H1 (cell line): Measurements from ENCODE around the gene CACNA2D1. TPM values are rescaled to one million over a fixed set of nuclear protein-coding genes. Genes with fewer than 3 reads are reported as not detected.

Experiments
- CTCF ChIA-PET: fragments of 300-600 bp; sonication (Branson Sonifier 250); formaldehyde crosslinking; loops from one replicate; lab custom pipeline; 2021; ENCODE audit not compliant: partially characterized antibody; lab: Charles Lee
- POLR2A ChIA-PET: fragments of 300-600 bp; sonication (Branson Sonifier 250); formaldehyde crosslinking; loops from one replicate; lab custom pipeline; 2021; ENCODE audit warnings: inconsistent platforms; ENCODE audit not compliant: partially characterized antibody; lab: Charles Lee
- DNase-seq, 2 experiments: peaks; one replicate each; pipeline versions ENCODE4 v3.0.0 to v3.0.0-alpha.2; 2010 to 2022; ENCODE audit warnings: low spot score in 2 of 2, low read depth in 1 of 2, mixed read lengths in 1 of 2
- FAIRE-seq: peaks from 2 replicates; lab custom pipeline; 2011; peaks lifted over from hg19 to GRCh38; lab: Jason Lieb, UNC
- H2AFZ ChIP-seq: 2 replicates; pipeline ENCODE4 v1.8.1; 2012; ENCODE audit warnings: low read length, inconsistent platforms
- H2AK5ac ChIP-seq: 2 replicates; pipeline ENCODE4 v1.6.1; 2013; ENCODE audit warnings: low read depth, low read length
- H2BK120ac ChIP-seq: replicated peaks from 2 replicates; pipeline ENCODE3; 2013; ENCODE audit warnings: low read depth, low read length, inconsistent platforms
- H2BK12ac ChIP-seq: 2 replicates; pipeline ENCODE4 v1.6.1; 2013; ENCODE audit warnings: low read depth, low read length
- H2BK15ac ChIP-seq: 2 replicates; pipeline ENCODE4 v1.6.1; 2013; ENCODE audit warnings: low read length
- H2BK20ac ChIP-seq: 2 replicates; pipeline ENCODE4 v1.6.1; 2013; ENCODE audit warnings: low read length
- H2BK5ac ChIP-seq: 2 replicates; pipeline ENCODE4 v1.6.1; 2013; ENCODE audit warnings: low read depth, low read length
- H3K14ac ChIP-seq: 2 replicates; pipeline ENCODE4 v1.6.1; 2013; ENCODE audit warnings: inconsistent platforms; ENCODE audit not compliant: insufficient read length
- H3K18ac ChIP-seq: 2 replicates; pipeline ENCODE4 v1.6.1; 2013; ENCODE audit warnings: low read length; ENCODE audit errors: extremely low read depth
- H3K23ac ChIP-seq: 2 replicates; pipeline ENCODE4 v1.6.1; 2013; ENCODE audit warnings: inconsistent platforms; ENCODE audit not compliant: insufficient read length
- H3K23me2 ChIP-seq: 2 replicates; pipeline ENCODE4 v1.6.1; 2013; ENCODE audit warnings: low read depth, low read length
- H3K27ac ChIP-seq: 2 replicates; pipeline ENCODE4 v1.6.1; 2011; ENCODE audit warnings: low read depth, low read length, inconsistent platforms
- H3K27me3 ChIP-seq, 4 experiments: replicated peaks in 1 of 4; 1 replicate in 1 of 4; 2 replicates in 3 of 4; pipeline versions ENCODE4 v1.6.1 to v1.8.1; 2011 to 2013; ENCODE audit warnings: low read length in 3 of 4, mild to moderate bottlenecking in 3 of 4, inconsistent platforms in 2 of 4, mixed read lengths in 2 of 4, moderate library complexity in 1 of 4; ENCODE audit not compliant: control insufficient read depth in 3 of 4, insufficient read depth in 3 of 4; ENCODE audit errors: extremely low read depth in 1 of 4
- H3K36me3 ChIP-seq, 4 experiments: 2 replicates each; pipeline versions ENCODE4 v1.6.1 to v1.8.1; 2011 to 2013; ENCODE audit warnings: mild to moderate bottlenecking in 4 of 4, low read length in 3 of 4, moderate library complexity in 2 of 4, control low read depth in 1 of 4, inconsistent platforms in 1 of 4; ENCODE audit not compliant: insufficient read depth in 4 of 4, control insufficient read depth in 2 of 4
- H3K4ac ChIP-seq: replicated peaks from 2 replicates; pipeline ENCODE3; 2013; ENCODE audit warnings: low read length, low read depth, mixed read lengths, inconsistent platforms; ENCODE audit not compliant: insufficient read length
- H3K4me1 ChIP-seq, 4 experiments: replicated peaks in 1 of 4; 1 replicate in 1 of 4; 2 replicates in 3 of 4; pipeline versions ENCODE4 v1.6.1 to v1.8.1; 2011 to 2013; ENCODE audit warnings: low read length in 3 of 4, inconsistent platforms in 2 of 4, mixed read lengths in 1 of 4; ENCODE audit not compliant: insufficient read depth in 4 of 4, control insufficient read depth in 3 of 4
- H3K4me2 ChIP-seq, 2 experiments: 2 replicates each; pipeline versions ENCODE4 v1.6.1 to v1.8.1; 2011 to 2013; ENCODE audit warnings: low read depth in 2 of 2, low read length in 2 of 2, control low read depth in 1 of 2, inconsistent platforms in 1 of 2, mild to moderate bottlenecking in 1 of 2; ENCODE audit not compliant: insufficient read depth in 1 of 2
- H3K4me3 ChIP-seq, 4 experiments: fragments of 200-600, 300-600 bp in 1 of 4; sonication (generic), shearing (Covaris generic), sonication (Bioruptor Twin) in 1 of 4; 2 replicates each; pipeline versions ENCODE4 v1.5.1 to v1.8.1; 2011 to 2016; ENCODE audit warnings: low read length in 4 of 4, low read depth in 3 of 4, control low read depth in 2 of 4, inconsistent platforms in 2 of 4, mild to moderate bottlenecking in 2 of 4, mixed read lengths in 1 of 4, moderate library complexity in 1 of 4; ENCODE audit not compliant: insufficient read depth in 2 of 4; ENCODE audit errors: extremely low read depth in 1 of 4
- H3K56ac ChIP-seq: replicated peaks from 2 replicates; pipeline ENCODE3; 2013; ENCODE audit warnings: low read depth, mild to moderate bottlenecking, mixed read lengths, low read length, inconsistent platforms; ENCODE audit not compliant: insufficient read length
- H3K79me1 ChIP-seq: 2 replicates; pipeline ENCODE4 v1.6.1; 2013; ENCODE audit warnings: low read depth, low read length, control low read depth
- H3K79me2 ChIP-seq, 2 experiments: 2 replicates each; pipeline versions ENCODE4 v1.6.1 to v1.8.1; 2012 to 2013; ENCODE audit warnings: low read length in 2 of 2, mild to moderate bottlenecking in 2 of 2, inconsistent platforms in 1 of 2; ENCODE audit not compliant: insufficient read depth in 2 of 2, control insufficient read depth in 1 of 2
- H3K9ac ChIP-seq, 4 experiments: replicated peaks in 1 of 4; 1 replicate in 1 of 4; 2 replicates in 3 of 4; pipeline versions ENCODE4 v1.6.1 to v1.8.1; 2011 to 2013; ENCODE audit warnings: low read depth in 3 of 4, low read length in 3 of 4, control low read depth in 2 of 4, mild to moderate bottlenecking in 2 of 4, moderate library complexity in 2 of 4, inconsistent platforms in 1 of 4; ENCODE audit errors: extremely low read depth in 1 of 4
- H3K9me3 ChIP-seq, 2 experiments: 2 replicates each; pipeline versions ENCODE4 v1.6.1 to v1.8.1; 2012 to 2013; ENCODE audit warnings: mild to moderate bottlenecking in 2 of 2, moderate library complexity in 2 of 2, control low read depth in 1 of 2, inconsistent platforms in 1 of 2, low read depth in 1 of 2, low read length in 1 of 2, mixed read lengths in 1 of 2; ENCODE audit not compliant: insufficient read depth in 2 of 2
- H4K20me1 ChIP-seq, 2 experiments: replicated peaks in 1 of 2; 2 replicates each; pipeline versions ENCODE3 to v1.8.1; 2011 to 2013; ENCODE audit warnings: inconsistent platforms in 2 of 2, low read length in 2 of 2, mild to moderate bottlenecking in 1 of 2; ENCODE audit not compliant: insufficient read depth in 2 of 2, control insufficient read depth in 1 of 2
- H4K5ac ChIP-seq: 2 replicates; pipeline ENCODE4 v1.6.1; 2013; ENCODE audit warnings: low read length, low read depth, mixed read lengths, inconsistent platforms; ENCODE audit not compliant: insufficient read length
- H4K8ac ChIP-seq: 2 replicates; pipeline ENCODE4 v1.8.0; 2013; ENCODE audit warnings: mild to moderate bottlenecking, moderate library complexity, low read length, inconsistent platforms; ENCODE audit not compliant: insufficient read depth; ENCODE audit errors: extremely low read depth
- H4K91ac ChIP-seq: replicated peaks from 2 replicates; pipeline ENCODE3; 2013; ENCODE audit warnings: low read length, mixed read lengths, inconsistent platforms; ENCODE audit not compliant: insufficient read length
- CHD2 ChIP-seq: IDR thresholded peaks from 2 replicates; pipeline ENCODE4 v1.6.1; 2012; ENCODE audit warnings: low read length, improper control_type of control experiment
- CTCF ChIP-seq, 3 experiments: IDR thresholded peaks; 1 replicate in 2 of 3; 2 replicates in 1 of 3; pipeline versions ENCODE4 v1.5.1 to v1.6.1; 2011; ENCODE audit warnings: low read length in 3 of 3, mild to moderate bottlenecking in 3 of 3, inconsistent platforms in 2 of 3, low read depth in 1 of 3, moderate library complexity in 1 of 3; ENCODE audit not compliant: insufficient read depth in 1 of 3; ENCODE audit errors: control extremely low read depth in 1 of 3
- E2F6 ChIP-seq: IDR thresholded peaks from 2 replicates; pipeline ENCODE4 v1.6.1; 2012; ENCODE audit warnings: inconsistent platforms
- JUND ChIP-seq: IDR thresholded peaks from 2 replicates; pipeline ENCODE4 v1.6.1; 2011; ENCODE audit warnings: mild to moderate bottlenecking, improper control_type of control experiment, low read length
- MAX ChIP-seq: IDR thresholded peaks from 2 replicates; pipeline ENCODE4 v1.6.1; 2012; ENCODE audit warnings: inconsistent platforms
- NANOG ChIP-seq: IDR thresholded peaks from 2 replicates; pipeline ENCODE4 v1.6.1; 2011; ENCODE audit warnings: low read length, low read depth, mild to moderate bottlenecking, inconsistent platforms; ENCODE audit not compliant: insufficient read depth, poor library complexity, severe bottlenecking
- POLR2AphosphoS5 ChIP-seq: IDR thresholded peaks from 2 replicates; pipeline ENCODE4 v1.6.1; 2011; ENCODE audit warnings: low read depth, low read length
- TAF7 ChIP-seq: optimal IDR thresholded peaks from 2 replicates; pipeline ENCODE3; 2011; ENCODE audit warnings: low read depth, mild to moderate bottlenecking, inconsistent platforms, low read length, moderate library complexity, borderline replicate concordance
- TBP ChIP-seq: IDR thresholded peaks from 2 replicates; pipeline ENCODE4 v1.6.1; 2011; ENCODE audit warnings: low read depth, low read length, improper control_type of control experiment
- TCF12 ChIP-seq: IDR thresholded peaks from 2 replicates; pipeline ENCODE4 v1.6.1; 2011; ENCODE audit warnings: low read depth, mild to moderate bottlenecking, low read length
- WGBS, 2 experiments: shearing (Covaris generic) in 1 of 2; methylation state at CpG; one replicate each; pipeline versions ENCODE4 v1.1.6 to v1.1.7; 2013 to 2015; ENCODE audit warnings: low lambda C conversion rate in 2 of 2, mixed read lengths in 2 of 2, inconsistent platforms in 1 of 2, low coverage in 1 of 2, missing lambda C conversion rate in 1 of 2; ENCODE audit not compliant: insufficient replicate concordance in 2 of 2, insufficient coverage in 1 of 2, insufficient read length in 1 of 2; ENCODE audit errors: extremely low coverage in 1 of 2, missing lambda C conversion rate in 1 of 2; 5-methylcytosine and 5-hydroxymethylcytosine counted together
- polyA plus RNA-seq, 7 experiments: library from polyadenylated mRNA; depleted of rRNA in 3 of 7; stranded (reverse) in 5 of 7; unstranded in 2 of 7; fragments of >200 nt in 5 of 7; fragments of 200-250 nt in 2 of 7; gene quantifications; 1 replicate in 5 of 7; 2 replicates in 1 of 7; 4 replicates in 1 of 7; pipeline versions ENCODE4 v1.2.1 to v1.2.3, GENCODE V29; 2011 to 2013; ENCODE audit warnings: missing spikeins in 2 of 7, mixed read lengths in 2 of 7
- total RNA-seq: library from RNA; stranded (reverse); fragmentation: NEBNext Ultra II Directional; extraction: Animal tissue kit (Norgen Biotek cat#: 25700); gene quantifications from 2 replicates; pipeline ENCODE4 v1.2.1, GENCODE V29; 2021

Gene CACNA2D1
- total and polyA plus RNA-seq, 2 of the 8 experiments (the other 6 are each of a cell fraction or from before 2014, with no cell fraction given): 4.3 to 27.3 TPM

GRCh38 chr7:82317760-82318159 lies 125.8 kb downstream of the CACNA2D1 start:
- no peak overlapping the region for H2BK12ac ChIP-seq
- no peak overlapping the region for H3K4ac ChIP-seq
- no peaks in the 10 kb centered on the region for H3K36me3 ChIP-seq
- no peaks in the 10 kb centered on the region for H3K9me3 ChIP-seq
- no peak overlapping the region for H2BK15ac ChIP-seq
- no peak for TF ChIP-seq TBP
- no peak for TF ChIP-seq TAF7
- no peak for TF ChIP-seq JUND
- no peak for TF ChIP-seq NANOG
- TF ChIP-seq MAX: no peak
- no peak for TF ChIP-seq CTCF (IDR thresholded peaks at IDR 0.05; ENCODE audit: control extremely low read depth in 1 of 3, insufficient read depth in 1 of 3, low read depth in 1 of 3, low read length in 3 of 3)
- TF ChIP-seq TCF12: no peak
- TF ChIP-seq POLR2AphosphoS5: no peak
- no peak for TF ChIP-seq CHD2
- no peak for TF ChIP-seq E2F6
- no peak overlapping the region for H2AFZ ChIP-seq
- no peak overlapping the region for H4K5ac ChIP-seq
- H3K27ac ChIP-seq: no peak overlapping the region
- no peak overlapping the region for H2BK5ac ChIP-seq
- CTCF ChIA-PET: interaction anchor here (0.6 kb wide), 1 partner anchor 207 kb away, joined by 3 read pairs; no protein-coding TSS in a partner anchor
- H4K8ac ChIP-seq: no peak overlapping the region
- no peaks in the 10 kb centered on the region for H3K79me1 ChIP-seq
- H3K9ac ChIP-seq: no peak overlapping the region
- H3K79me2 ChIP-seq: peaks cover 0 to 10% of the 10 kb centered on the region in 2 experiments; a peak in 1 of 4 replicates
- H2AK5ac ChIP-seq: no peak overlapping the region
- no peaks in the 10 kb centered on the region for H4K20me1 ChIP-seq
- no peak overlapping the region for H3K23ac ChIP-seq
- no peak overlapping the region for H3K4me2 ChIP-seq
- peaks cover 0 to 1% (median 0%) of the 10 kb centered on the region in 4 experiments; a peak in 1 of 7 replicates for H3K27me3 ChIP-seq
- FAIRE-seq: no peak
- H2BK120ac ChIP-seq: no peak overlapping the region
- H3K18ac ChIP-seq: no peak overlapping the region
- no peak overlapping the region for H4K91ac ChIP-seq
- H3K23me2 ChIP-seq: no peaks in the 10 kb centered on the region
- H2BK20ac ChIP-seq: no peak overlapping the region
- peaks cover 0 to 18% (median 6%) of the 10 kb centered on the region in 4 experiments; a peak in 3 of 7 replicates for H3K4me1 ChIP-seq
- no peak overlapping the region for H3K14ac ChIP-seq
- POLR2A ChIA-PET: no interaction called here
- H3K56ac ChIP-seq: no peak overlapping the region
- DNase-seq: no peak
- 80% methylated on average over 2 of the region's 2 CpGs; no CpG with 5 or more reads in 1 of the 2 experiments for WGBS, 2 experiments
- no peak overlapping the region for H3K4me3 ChIP-seq
